ENCODE data around the gene FCN1. TPM values are rescaled to one million over a fixed set of nuclear protein-coding genes. Genes with fewer than 3 reads are reported as not detected.

Gene FCN1
- total and polyA plus RNA-seq, 10 of the 15 experiments (the other 5 are each of a cell fraction or from before 2014, with no cell fraction given), result 0.08 TPM; not detected in 9

DNA sequence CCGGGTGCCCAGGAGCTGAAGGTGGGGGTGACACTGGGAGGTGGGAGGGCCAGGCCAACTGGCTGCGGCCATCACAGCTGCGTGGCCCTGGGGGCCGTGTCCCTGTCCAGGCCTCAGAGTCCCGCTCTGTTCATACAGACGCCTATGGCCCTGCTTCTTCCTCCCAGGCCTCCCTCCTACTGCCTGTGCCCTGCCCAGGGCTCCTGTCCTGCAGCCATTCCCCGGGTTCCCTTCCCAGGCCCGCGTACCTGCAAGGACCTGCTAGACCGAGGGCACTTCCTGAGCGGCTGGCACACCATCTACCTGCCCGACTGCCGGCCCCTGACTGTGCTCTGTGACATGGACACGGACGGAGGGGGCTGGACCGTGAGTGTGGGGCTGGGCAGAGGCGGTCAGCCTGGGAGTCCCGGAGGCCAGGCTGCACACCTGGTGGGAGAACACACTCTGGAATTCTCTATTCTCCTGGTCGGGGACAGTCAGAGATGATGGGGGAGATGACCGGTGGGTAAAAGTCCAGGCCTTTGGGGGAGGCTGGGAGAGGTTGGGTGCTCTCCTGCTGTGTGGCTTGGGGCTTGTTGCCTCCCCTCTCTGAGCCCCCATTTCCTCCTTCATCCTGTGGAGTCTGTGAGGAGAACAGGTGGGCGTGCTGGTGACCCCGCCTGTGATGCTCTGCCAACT, 32.6 kb downstream of the FCN1 start:
- FAIRE-seq (no peak), ATAC-seq (no peak), DNase-seq (ENCODE audit: low read depth, low spot score) (no peak)
- Histone ChIP-seq H3K79me2 (ENCODE audit: control insufficient read depth, insufficient read depth, low read length) (no peaks in the 10 kb centered on the region), H3K9me3 (replicated peaks; ENCODE audit: control insufficient read depth, insufficient read depth, low read length) (no peaks in the 10 kb centered on the region), H4K20me1 (ENCODE audit: control insufficient read depth, insufficient read depth) (no peaks in the 10 kb centered on the region), H3K27ac (ENCODE audit: control insufficient read depth, insufficient read depth) (no peak overlapping the region), H3K4me2 (ENCODE audit: control insufficient read depth, insufficient read depth) (no peak overlapping the region), H3K4me1 (ENCODE audit: control insufficient read depth, insufficient read depth, low read length) (peaks cover 5% of the 10 kb centered on the region; the same call in 1 of the 2 replicates), H3K9ac (ENCODE audit: control insufficient read depth, insufficient read depth, low read length) (no peak overlapping the region), H3K4me3 (no peak overlapping the region), H3K27me3 (replicated peaks in 1 of 2; ENCODE audit: control insufficient read depth in 2 of 2, insufficient read depth in 2 of 2, low read length in 1 of 2) (no peaks in the 10 kb centered on the region; a peak in 2 of 4 replicates), H3K36me3 (ENCODE audit: control insufficient read depth in 2 of 2, insufficient read depth in 2 of 2, low read length in 1 of 2) (no peaks in the 10 kb centered on the region), H2AFZ (ENCODE audit: control insufficient read depth, low read depth, low read length) (no peak overlapping the region)
- WGBS (ENCODE audit: insufficient coverage, insufficient replicate concordance, low lambda C conversion rate, missing lambda C conversion rate), result 49% methylated on average over 22 of the region's 22 CpGs
- POLR2A ChIA-PET, result no interaction called here
- CTCF ChIA-PET, result no interaction called here
- BruUV-seq (replicated peaks), result no TSS peak
- SMC1A ChIA-PET (ENCODE audit: uncharacterized antibody, unreplicated experiment), result no interaction called here
- TF ChIP-seq JUNB (IDR thresholded peaks at IDR 0.05), result no peak
- no peak for TF ChIP-seq FOXK2 (IDR thresholded peaks at IDR 0.05)
- TF ChIP-seq TARDBP (IDR thresholded peaks at IDR 0.05; ENCODE audit: borderline replicate concordance), result no peak
- no peak for TF ChIP-seq RAD51 (IDR thresholded peaks at IDR 0.05)
- TF ChIP-seq, protein P1, sequence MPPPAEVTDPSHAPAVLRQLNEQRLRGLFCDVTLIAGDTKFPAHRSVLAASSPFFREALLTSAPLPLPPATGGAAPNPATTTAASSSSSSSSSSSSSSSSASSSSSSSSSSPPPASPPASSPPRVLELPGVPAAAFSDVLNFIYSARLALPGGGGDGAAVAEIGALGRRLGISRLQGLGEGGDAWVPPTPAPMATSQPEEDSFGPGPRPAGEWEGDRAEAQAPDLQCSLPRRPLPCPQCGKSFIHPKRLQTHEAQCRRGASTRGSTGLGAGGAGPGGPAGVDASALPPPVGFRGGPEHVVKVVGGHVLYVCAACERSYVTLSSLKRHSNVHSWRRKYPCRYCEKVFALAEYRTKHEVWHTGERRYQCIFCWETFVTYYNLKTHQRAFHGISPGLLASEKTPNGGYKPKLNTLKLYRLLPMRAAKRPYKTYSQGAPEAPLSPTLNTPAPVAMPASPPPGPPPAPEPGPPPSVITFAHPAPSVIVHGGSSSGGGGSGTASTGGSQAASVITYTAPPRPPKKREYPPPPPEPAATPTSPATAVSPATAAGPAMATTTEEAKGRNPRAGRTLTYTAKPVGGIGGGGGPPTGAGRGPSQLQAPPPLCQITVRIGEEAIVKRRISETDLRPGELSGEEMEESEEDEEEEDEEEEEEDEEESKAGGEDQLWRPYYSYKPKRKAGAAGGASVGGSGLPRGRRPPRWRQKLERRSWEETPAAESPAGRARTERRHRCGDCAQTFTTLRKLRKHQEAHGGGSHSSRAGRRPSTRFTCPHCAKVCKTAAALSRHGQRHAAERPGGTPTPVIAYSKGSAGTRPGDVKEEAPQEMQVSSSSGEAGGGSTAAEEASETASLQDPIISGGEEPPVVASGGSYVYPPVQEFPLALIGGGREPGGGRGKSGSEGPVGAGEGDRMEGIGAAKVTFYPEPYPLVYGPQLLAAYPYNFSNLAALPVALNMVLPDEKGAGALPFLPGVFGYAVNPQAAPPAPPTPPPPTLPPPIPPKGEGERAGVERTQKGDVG (CRISPR knock-in tag; IDR thresholded peaks at IDR 0.05), result no peak
- TF ChIP-seq, protein P2, sequence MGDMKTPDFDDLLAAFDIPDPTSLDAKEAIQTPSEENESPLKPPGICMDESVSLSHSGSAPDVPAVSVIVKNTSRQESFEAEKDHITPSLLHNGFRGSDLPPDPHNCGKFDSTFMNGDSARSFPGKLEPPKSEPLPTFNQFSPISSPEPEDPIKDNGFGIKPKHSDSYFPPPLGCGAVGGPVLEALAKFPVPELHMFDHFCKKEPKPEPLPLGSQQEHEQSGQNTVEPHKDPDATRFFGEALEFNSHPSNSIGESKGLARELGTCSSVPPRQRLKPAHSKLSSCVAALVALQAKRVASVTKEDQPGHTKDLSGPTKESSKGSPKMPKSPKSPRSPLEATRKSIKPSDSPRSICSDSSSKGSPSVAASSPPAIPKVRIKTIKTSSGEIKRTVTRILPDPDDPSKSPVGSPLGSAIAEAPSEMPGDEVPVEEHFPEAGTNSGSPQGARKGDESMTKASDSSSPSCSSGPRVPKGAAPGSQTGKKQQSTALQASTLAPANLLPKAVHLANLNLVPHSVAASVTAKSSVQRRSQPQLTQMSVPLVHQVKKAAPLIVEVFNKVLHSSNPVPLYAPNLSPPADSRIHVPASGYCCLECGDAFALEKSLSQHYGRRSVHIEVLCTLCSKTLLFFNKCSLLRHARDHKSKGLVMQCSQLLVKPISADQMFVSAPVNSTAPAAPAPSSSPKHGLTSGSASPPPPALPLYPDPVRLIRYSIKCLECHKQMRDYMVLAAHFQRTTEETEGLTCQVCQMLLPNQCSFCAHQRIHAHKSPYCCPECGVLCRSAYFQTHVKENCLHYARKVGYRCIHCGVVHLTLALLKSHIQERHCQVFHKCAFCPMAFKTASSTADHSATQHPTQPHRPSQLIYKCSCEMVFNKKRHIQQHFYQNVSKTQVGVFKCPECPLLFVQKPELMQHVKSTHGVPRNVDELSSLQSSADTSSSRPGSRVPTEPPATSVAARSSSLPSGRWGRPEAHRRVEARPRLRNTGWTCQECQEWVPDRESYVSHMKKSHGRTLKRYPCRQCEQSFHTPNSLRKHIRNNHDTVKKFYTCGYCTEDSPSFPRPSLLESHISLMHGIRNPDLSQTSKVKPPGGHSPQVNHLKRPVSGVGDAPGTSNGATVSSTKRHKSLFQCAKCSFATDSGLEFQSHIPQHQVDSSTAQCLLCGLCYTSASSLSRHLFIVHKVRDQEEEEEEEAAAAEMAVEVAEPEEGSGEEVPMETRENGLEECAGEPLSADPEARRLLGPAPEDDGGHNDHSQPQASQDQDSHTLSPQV (IDR thresholded peaks at IDR 0.05), result no peak
- TF ChIP-seq JUND (IDR thresholded peaks at IDR 0.05; ENCODE audit: low read depth, low read length), result no peak
- TF ChIP-seq, protein P3, sequence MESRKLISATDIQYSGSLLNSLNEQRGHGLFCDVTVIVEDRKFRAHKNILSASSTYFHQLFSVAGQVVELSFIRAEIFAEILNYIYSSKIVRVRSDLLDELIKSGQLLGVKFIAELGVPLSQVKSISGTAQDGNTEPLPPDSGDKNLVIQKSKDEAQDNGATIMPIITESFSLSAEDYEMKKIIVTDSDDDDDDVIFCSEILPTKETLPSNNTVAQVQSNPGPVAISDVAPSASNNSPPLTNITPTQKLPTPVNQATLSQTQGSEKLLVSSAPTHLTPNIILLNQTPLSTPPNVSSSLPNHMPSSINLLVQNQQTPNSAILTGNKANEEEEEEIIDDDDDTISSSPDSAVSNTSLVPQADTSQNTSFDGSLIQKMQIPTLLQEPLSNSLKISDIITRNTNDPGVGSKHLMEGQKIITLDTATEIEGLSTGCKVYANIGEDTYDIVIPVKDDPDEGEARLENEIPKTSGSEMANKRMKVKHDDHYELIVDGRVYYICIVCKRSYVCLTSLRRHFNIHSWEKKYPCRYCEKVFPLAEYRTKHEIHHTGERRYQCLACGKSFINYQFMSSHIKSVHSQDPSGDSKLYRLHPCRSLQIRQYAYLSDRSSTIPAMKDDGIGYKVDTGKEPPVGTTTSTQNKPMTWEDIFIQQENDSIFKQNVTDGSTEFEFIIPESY (IDR thresholded peaks at IDR 0.05), result no peak
- TF ChIP-seq RCOR1 (conservative IDR thresholded peaks at IDR 0.05; ENCODE audit: low read depth, low read length), result no peak
- TF ChIP-seq SPI1 (IDR thresholded peaks at IDR 0.05; ENCODE audit: borderline replicate concordance, insufficient read depth, low read depth, low read length), result no peak
- TF ChIP-seq EP300 (IDR thresholded peaks at IDR 0.05; ENCODE audit: borderline replicate concordance in 1 of 2, control insufficient read depth in 1 of 2, low read depth in 2 of 2, low read length in 2 of 2), result no peak
- no peak for TF ChIP-seq GATAD2B (conservative IDR thresholded peaks at IDR 0.05; ENCODE audit: low read depth)
- no peak for TF ChIP-seq MYB (IDR thresholded peaks at IDR 0.05; ENCODE audit: borderline replicate concordance, low read depth, low read length)
- no peak for TF ChIP-seq POLR2A (IDR thresholded peaks at IDR 0.05; ENCODE audit: low read depth, low read length)
- no peak for TF ChIP-seq GABPA (IDR thresholded peaks at IDR 0.05; ENCODE audit: low read depth)
- RAD21 ChIA-PET (ENCODE audit: unreplicated experiment), result no interaction called here
- in situ Hi-C loops (cut with MboI) (no loop called here), intact Hi-C loops (cut with micrococcal nuclease; ENCODE audit: unreplicated experiment) (no loop called here)

Measured in GM12878 (cell line).